Measurements from ENCODE around the gene TPGS1.

The TPGS1 gene

GRCh38 chr19:496112-496665 lies 11.1 kb upstream of the TPGS1 start, which contains the start of gene MADCAM1:
Gene MADCAM1 (plus strand): TSS chr19:496486. CDS start chr19:496500, 14 bp downstream.
- DNase-seq (ENCODE audit: low read depth): no peak

DNA sequence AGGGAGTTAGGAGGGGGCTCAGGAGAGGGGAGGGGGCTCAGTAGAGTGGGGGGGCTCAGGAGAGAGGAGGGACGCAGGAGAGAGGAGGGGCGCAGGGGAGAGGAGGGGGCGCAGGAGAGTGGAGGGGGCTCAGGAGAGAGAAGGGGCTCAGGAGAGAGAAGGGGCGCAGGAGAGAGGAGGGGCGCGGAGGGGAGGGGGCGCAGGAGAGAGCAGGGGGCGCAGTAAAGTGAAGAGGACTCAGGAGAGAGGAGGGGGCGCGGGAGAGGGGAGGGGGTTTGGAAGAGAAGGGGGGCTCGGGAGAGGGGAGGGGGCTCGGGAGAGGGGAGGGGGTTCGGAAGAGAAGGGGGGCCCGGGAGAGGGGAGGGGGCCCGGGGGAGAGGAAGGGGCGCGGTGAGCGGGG lies 10.3 kb upstream of the TPGS1 start:
- no peak for DNase-seq (ENCODE audit: low read depth)

DNA sequence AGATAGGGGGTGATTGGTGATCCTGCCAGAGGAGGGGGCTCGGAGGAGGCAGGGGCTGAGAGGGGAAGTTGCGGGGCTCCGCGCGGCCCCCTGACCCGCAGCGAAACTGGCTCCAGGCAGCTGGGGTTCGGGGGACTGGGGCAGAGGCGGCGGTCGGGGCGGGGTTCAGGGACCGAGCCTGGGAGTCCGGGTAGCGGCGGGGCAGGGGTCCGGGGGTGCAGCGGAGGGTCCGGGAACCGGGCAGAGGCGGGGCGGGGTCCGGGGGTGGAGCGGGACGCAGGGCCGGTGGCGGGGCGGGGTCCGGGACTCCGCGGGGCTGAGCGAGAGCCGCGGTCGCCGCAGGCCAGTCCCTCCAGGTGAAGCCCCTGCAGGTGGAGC lies 9.8 kb upstream of the TPGS1 start:
- no peak for DNase-seq (ENCODE audit: low read depth)

DNA sequence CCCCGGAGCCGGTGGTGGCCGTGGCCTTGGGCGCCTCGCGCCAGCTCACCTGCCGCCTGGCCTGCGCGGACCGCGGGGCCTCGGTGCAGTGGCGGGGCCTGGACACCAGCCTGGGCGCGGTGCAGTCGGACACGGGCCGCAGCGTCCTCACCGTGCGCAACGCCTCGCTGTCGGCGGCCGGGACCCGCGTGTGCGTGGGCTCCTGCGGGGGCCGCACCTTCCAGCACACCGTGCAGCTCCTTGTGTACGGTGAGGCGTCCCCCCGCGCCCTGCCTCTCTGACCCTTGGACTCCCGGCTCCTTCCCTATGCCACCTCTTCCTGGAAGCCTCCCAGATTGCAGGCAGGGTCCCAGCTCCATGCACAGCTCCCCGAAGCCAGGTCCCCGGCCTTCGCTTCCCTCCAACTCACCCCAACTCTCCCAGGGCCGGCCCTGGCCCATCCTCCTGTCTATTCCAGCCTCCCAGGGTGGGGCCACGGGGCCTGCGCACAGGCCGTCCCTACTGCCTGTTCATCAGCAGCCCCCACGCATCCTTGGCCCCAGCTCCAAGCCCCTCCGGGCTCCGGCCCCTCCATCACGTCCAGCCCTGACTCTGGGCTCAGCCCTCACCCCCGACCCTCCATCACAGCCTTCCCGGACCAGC lies 9.3 kb upstream of the TPGS1 start:
- DNase-seq (ENCODE audit: low read depth): no peak

GRCh38 chr19:498511-498891 lies 8.8 kb upstream of the TPGS1 start:
- DNase-seq (ENCODE audit: low read depth): no peak

DNA sequence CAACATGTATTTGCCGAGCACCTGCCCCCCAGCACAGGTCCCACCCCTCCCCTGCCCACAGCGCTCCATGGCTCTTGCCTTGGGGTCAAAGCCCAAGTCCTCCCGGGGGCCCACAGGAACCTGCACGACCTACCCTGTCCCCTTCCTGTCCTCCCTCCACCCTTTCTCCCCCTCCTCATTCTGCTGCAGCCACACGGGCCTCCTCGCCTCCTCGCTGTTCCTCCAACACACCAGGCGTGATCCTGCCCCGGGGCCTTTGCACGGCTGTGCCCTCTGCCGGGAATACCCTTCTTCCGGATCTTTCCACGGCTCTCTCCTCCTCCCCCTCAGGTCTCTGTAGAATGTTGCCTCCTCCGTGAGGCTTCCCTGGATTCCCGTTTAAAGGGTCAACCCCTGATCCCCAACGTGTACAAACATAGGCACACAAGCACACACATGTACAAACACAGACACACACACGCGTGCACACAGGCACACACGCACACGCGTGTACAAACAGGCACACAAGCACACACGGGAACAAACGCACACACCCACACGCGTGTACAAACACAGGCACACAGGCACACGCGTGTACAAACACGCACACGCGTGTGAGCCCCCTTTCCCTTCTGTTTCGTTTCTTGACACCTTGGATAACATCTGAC lies 8.2 kb upstream of the TPGS1 start:
- DNase-seq (ENCODE audit: low read depth): no peak

DNA sequence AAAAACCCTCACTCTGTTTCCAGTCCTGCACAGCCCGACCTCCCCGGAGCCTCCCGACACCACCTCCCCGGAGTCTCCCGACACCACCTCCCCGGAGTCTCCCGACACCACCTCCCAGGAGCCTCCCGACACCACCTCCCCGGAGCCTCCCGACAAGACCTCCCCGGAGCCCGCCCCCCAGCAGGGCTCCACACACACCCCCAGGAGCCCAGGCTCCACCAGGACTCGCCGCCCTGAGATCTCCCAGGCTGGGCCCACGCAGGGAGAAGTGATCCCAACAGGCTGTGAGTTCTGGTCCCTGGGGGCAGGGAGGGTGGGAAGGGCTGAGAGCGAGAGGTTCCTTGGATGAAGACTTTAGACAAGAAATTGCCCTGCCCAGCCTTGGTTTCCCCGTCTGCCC lies 5.7 kb upstream of the TPGS1 start:
- no peak for DNase-seq (ENCODE audit: low read depth)

GRCh38 chr19:504616-505015 lies 2.7 kb upstream of the TPGS1 start:
- DNase-seq (ENCODE audit: low read depth): no peak

GRCh38 chr19:506404-507285 lies 652 bp upstream of the TPGS1 start:
- DNase-seq (ENCODE audit: low read depth): peak; percentile 86

DNA sequence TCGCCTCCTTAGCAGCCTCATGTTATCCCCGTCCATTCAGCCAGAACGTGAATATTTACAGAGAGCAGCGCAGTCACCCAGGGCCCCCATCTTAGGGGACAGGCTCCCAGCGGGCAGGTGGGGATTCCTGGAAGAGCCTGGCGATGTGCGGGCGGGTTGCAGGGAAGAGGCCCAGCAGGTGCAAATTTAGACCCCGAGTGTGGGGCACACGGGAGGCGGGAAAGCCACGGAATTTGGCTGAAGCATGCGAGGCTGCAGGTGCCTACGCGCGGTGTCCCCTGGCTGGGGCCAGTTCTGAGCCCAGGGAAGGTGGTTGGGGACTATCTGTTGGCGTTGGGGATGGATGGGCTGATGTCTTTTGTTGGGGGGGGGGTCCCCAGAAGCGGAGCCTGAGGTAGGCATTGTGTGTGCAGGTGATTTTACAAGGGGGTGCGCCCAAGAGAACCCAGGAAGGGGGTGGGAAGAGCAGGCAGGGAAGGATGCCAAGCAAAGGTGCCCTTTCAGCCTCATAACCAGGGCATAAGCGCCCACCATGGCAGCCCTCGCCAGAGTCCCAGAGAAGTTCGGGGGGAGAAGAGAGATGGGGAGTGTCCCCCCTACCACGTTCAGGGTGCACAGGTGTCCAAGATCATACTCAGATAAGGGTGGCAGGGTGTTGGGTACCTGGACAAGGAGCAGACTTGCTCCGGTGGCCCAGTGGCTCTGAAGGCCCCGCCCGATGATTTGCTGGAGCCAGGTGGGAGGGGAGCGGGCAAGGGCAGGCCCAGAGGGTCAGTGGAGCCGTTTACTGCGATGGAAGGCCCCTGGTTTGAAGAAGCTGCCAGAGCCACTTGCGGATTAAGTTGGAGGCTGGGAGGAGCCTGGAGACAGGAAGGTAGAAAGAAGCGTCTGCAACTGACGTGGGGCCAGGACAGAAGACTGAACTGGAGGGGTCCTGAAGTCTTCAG lies 1.2 kb downstream of the TPGS1 start:
- no peak for DNase-seq (ENCODE audit: low read depth)

- DNase-seq (ENCODE audit: low read depth): peak; percentile 96
Measured at GRCh38 chr19:510606-511100, 3.4 kb downstream of the TPGS1 start.

DNA sequence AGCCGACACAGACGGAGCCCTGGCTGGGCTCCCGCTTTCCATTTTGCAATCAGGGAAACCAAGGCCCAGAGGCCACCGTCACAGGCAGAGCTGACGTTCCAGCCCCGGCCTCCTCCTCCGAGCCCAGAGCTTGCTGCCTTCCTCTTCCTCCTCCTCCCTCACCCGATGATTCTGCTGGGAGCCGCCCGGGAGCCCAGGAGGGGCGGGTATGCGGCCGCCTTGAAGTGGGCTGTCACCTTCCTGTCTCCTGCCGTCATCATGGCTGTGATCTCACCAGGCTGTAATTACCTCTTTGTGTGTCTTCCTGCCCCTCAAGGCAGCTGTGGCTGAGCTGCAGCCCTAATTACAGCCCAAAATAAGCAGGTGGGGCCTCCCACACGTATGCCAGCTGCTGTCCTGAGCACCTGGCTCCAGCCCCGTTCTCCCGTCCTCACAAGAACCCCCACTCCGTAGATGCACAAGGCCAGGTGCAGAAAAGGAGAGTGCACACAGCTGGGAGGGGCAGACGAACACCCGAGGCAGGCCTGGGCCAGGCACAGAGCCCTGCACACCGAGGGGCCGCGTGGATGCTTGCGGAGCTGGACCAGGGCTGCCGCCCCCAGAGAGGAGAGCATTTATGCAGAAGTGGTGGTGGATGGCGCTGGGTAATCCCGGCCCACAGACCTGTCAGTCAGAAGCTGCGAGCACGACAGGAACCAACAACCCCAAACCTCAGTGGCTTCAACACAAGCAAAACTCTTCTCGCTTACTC lies 4.0 kb downstream of the TPGS1 start:
- DNase-seq (ENCODE audit: low read depth): peak; percentile 73

GRCh38 chr19:512547-513365 lies 5.5 kb downstream of the TPGS1 start:
- no peak for DNase-seq (ENCODE audit: low read depth)

GRCh38 chr19:513368-514165 lies 6.3 kb downstream of the TPGS1 start:
- no peak for DNase-seq (ENCODE audit: low read depth)

- no peak for DNase-seq (ENCODE audit: low read depth)
Measured at GRCh38 chr19:514166-514663, 6.9 kb downstream of the TPGS1 start.

- no peak for DNase-seq (ENCODE audit: low read depth)
Measured at GRCh38 chr19:517721-518597, 10.7 kb downstream of the TPGS1 start.

- peak; percentile 52 for DNase-seq (ENCODE audit: low read depth)
Measured at GRCh38 chr19:518598-519231, 11.4 kb downstream of the TPGS1 start.
